Measurements from ENCODE around the gene TRDN.

GRCh38 chr6:123546537-123546936, 90.2 kb downstream of the TRDN start:
- no peak for TF ChIP-seq CTCF (conservative IDR thresholded peaks at IDR 0.05 in 1 of 2, IDR thresholded peaks at IDR 0.05 in 1 of 2; ENCODE audit: extremely low read depth in 1 of 2, insufficient read depth in 1 of 2, low read depth in 1 of 2, low read length in 2 of 2)
- no peak for TF ChIP-seq EZH2 (IDR thresholded peaks at IDR 0.05; ENCODE audit: borderline replicate concordance, low read length)

Data from mammary epithelial cell (primary cell).